MCF 10A (cell line): ENCODE measurements around the gene RERG. TPM values are rescaled to one million over a fixed set of nuclear protein-coding genes. Genes with fewer than 3 reads are reported as not detected.

Source experiments
- BruUV-seq: library from RNA; stranded (reverse); fragments of 400-500 nt; replicated peaks from 2 replicates; lab custom pipeline; 2021; lab: Mats Ljungman, UMichigan
- CTCF ChIA-PET: fragments of 300-600 bp; sonication (Branson Sonifier 250); formaldehyde crosslinking; extraction: SDS; loops from one replicate; lab custom pipeline; 2021; ENCODE audit warnings: antibody characterized with exemption, inconsistent platforms; lab: Yijun Ruan, JAX
- POLR2A ChIA-PET: fragments of 300-600, 350-650 bp; sonication (Branson Sonifier 250); formaldehyde crosslinking; extraction: SDS; loops from one replicate; lab custom pipeline; 2020; ENCODE audit warnings: antibody characterized with exemption, inconsistent platforms; lab: Yijun Ruan, JAX
- DNase-seq: peaks from one replicate; pipeline ENCODE4 v3.0.0-alpha.2; 2018; ENCODE audit not compliant: unreplicated experiment
- H3K27ac Mint-ChIP-seq: one replicate; pipeline ENCODE4 v1.8.0; 2022; ENCODE audit warnings: mild to moderate bottlenecking, low read depth, mixed read lengths; ENCODE audit not compliant: unreplicated experiment
- H3K27me3 Mint-ChIP-seq: one replicate; pipeline ENCODE4 v1.8.0; 2022; ENCODE audit warnings: mixed read lengths; ENCODE audit not compliant: insufficient read depth, unreplicated experiment
- H3K36me3 Mint-ChIP-seq: one replicate; pipeline ENCODE4 v1.8.0; 2022; ENCODE audit warnings: mild to moderate bottlenecking, moderate library complexity, mixed read lengths; ENCODE audit not compliant: insufficient read depth, unreplicated experiment
- H3K4me1 Mint-ChIP-seq: one replicate; pipeline ENCODE4 v1.8.0; 2022; ENCODE audit warnings: mixed read lengths; ENCODE audit not compliant: insufficient read depth, unreplicated experiment
- H3K4me3 Mint-ChIP-seq: one replicate; pipeline ENCODE4 v1.8.0; 2022; ENCODE audit warnings: mild to moderate bottlenecking, moderate library complexity, mixed read lengths; ENCODE audit not compliant: unreplicated experiment
- H3K9me3 Mint-ChIP-seq: one replicate; pipeline ENCODE4 v1.8.0; 2022; ENCODE audit warnings: mixed read lengths; ENCODE audit not compliant: unreplicated experiment
- intact Hi-C: fragments of 100-400 bp; cut with micrococcal nuclease; formaldehyde crosslinking; loops from 2 replicates; pipeline ENCODE4 v1.14.1; 2022
- total RNA-seq: library from RNA; stranded (reverse); gene quantifications from 2 replicates; pipeline ENCODE4 v1.2.3, GENCODE V29; 2022
- TF ChIP-seq, protein P1 (sequence below): fragments of 200-600 bp; IDR thresholded peaks from one replicate; pipeline ENCODE4 v1.8.0; 2022; ENCODE audit warnings: antibody characterized with exemption, mild to moderate bottlenecking; ENCODE audit not compliant: unreplicated experiment

Gene RERG
- total RNA-seq, 1 experiment from 2014 or later, result 16.5 TPM

DNA sequence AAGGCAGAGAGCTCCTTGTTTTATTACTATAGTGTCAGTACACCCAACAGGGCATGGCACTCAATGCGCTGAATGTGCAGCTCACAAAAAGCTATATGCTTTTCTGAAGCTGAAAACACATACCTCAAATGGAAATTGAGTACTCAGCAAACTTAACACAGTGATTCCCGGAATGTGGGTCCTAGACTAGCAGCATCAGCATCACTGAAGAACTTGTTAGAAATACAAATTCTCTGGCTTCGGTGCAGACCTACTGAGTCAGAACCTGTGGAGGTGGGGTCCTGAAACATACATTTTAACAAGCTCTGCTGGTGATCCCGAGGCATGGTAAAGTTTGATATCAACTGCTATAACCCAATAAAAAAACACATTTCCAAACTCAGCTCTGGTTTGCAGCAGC, 14.9 kb downstream of the RERG start:
- intact Hi-C loops, result no loop called here
- no peak for DNase-seq
- ChIA-PET CTCF (interaction anchor here (0.9 to 2.0 kb wide), 8 partner anchors 13 to 68 kb away, joined by 3 to 12 read pairs (median 4); partner anchors contain the start of gene RERG), POLR2A (interaction anchor here (0.7 to 1.1 kb wide), 3 partner anchors 10 to 41 kb away, joined by 3 to 4 read pairs (median 3); no protein-coding TSS in a partner anchor)
- Mint-ChIP-seq H3K27ac (no peak overlapping the region), H3K4me1 (peaks cover 30% of the 10 kb centered on the region), H3K9me3 (no peaks in the 10 kb centered on the region), H3K36me3 (peaks cover 13% of the 10 kb centered on the region), H3K4me3 (no peak overlapping the region), H3K27me3 (no peaks in the 10 kb centered on the region)
- TF ChIP-seq, protein P1, sequence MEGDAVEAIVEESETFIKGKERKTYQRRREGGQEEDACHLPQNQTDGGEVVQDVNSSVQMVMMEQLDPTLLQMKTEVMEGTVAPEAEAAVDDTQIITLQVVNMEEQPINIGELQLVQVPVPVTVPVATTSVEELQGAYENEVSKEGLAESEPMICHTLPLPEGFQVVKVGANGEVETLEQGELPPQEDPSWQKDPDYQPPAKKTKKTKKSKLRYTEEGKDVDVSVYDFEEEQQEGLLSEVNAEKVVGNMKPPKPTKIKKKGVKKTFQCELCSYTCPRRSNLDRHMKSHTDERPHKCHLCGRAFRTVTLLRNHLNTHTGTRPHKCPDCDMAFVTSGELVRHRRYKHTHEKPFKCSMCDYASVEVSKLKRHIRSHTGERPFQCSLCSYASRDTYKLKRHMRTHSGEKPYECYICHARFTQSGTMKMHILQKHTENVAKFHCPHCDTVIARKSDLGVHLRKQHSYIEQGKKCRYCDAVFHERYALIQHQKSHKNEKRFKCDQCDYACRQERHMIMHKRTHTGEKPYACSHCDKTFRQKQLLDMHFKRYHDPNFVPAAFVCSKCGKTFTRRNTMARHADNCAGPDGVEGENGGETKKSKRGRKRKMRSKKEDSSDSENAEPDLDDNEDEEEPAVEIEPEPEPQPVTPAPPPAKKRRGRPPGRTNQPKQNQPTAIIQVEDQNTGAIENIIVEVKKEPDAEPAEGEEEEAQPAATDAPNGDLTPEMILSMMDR, result no peak
- BruUV-seq, result no TSS peak

DNA sequence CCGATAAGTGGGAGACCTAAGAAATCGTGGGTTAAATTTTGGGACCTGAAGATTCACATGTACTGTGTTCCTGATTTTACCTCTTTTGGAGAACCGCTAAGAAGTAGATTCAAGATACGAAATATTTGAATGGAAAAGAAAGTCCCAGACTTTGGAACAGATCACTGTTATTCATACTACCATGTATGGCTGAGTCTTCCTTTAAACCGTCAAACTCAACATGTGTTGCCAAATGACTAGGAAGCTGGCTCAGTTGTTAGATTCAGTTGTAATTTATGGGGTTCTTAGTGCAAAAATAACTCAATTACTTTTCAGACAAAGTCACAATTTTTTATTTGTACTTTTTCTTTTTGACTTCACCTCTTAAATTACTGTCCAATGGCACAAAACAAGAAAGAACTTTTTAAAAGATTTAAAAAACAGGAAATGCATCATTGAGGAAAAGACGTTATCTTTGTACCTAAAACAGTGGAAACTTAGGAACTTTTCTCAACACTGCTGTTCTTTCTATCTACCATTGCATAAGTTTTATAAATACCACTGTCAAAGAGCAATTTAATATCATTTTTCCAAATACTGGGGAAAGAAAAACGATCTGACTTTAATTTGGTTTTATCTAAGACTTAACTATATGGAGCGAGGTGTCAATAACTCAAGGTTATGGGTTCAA, 15.7 kb downstream of the RERG start:
- DNase-seq, result peak; percentile 67
- Mint-ChIP-seq H3K4me1 (peaks cover 27% of the 10 kb centered on the region), H3K27ac (peak overlapping the region; percentile 80), H3K36me3 (peaks cover 13% of the 10 kb centered on the region), H3K4me3 (peak overlapping the region; percentile 19), H3K9me3 (no peaks in the 10 kb centered on the region), H3K27me3 (no peaks in the 10 kb centered on the region)
- TF ChIP-seq, protein P1, result no peak
- BruUV-seq, result no TSS peak
- ChIA-PET POLR2A (interaction anchor here (1.1 kb wide), 1 partner anchor 16 kb away, joined by 3 read pairs; no protein-coding TSS in a partner anchor), CTCF (interaction anchor here (0.7 to 2.0 kb wide), 10 partner anchors 13 to 68 kb away, joined by 3 to 12 read pairs (median 4); partner anchors contain the start of gene RERG)
- intact Hi-C loops, result no loop called here

DNA sequence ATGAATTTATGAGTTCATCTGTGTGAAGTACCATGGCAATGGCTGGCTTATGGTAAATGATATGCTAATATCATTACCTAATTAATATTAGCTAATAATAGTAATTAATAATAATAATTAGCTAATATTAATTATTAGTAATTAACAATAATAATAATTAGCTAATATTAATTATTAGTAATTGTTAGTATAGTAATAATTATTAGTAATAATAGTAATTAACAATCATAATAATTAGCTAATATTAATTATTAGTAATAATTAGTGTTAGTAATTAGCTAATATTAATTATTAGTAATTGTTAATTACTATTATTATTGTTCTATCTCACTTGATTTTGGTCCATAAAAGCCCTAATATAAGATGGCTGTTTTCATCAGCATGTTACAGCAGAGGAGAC, 19.8 kb downstream of the RERG start:
- no TSS peak for BruUV-seq
- CTCF ChIA-PET, result interaction anchor here (1.0 to 3.1 kb wide), 2 partner anchors 20 to 37 kb away, joined by 3 to 17 read pairs; partner anchors contain the start of gene RERG
- no peak for DNase-seq
- no peak overlapping the region for H3K27ac Mint-ChIP-seq
- H3K9me3 Mint-ChIP-seq, result no peaks in the 10 kb centered on the region
- H3K27me3 Mint-ChIP-seq, result no peaks in the 10 kb centered on the region
- H3K4me1 Mint-ChIP-seq, result peaks cover 15% of the 10 kb centered on the region
- peaks cover 16% of the 10 kb centered on the region for H3K36me3 Mint-ChIP-seq
- POLR2A ChIA-PET, result no interaction called here
- no peak overlapping the region for H3K4me3 Mint-ChIP-seq
- TF ChIP-seq, protein P1, result no peak
- intact Hi-C loops, result no loop called here

DNA sequence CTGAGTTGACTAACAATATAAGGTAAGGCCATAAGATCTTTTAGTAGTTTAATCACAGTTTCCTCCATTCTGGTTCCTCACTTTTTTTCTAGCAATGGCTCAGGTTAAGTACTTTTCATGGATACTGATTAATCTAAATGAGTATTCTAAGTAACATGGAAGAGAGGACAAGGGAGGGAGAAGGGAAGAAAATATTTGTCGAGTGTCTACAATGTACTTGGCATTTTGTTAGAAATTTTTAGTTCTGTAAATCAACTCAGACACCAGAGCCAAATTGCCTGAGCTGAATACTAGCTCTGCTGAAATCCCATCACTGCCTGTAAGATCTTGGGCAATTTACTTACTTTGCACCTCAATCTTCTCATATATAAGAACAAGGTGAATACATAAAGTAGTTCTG, 20.2 kb downstream of the RERG start:
- CTCF ChIA-PET, result interaction anchor here (1.0 to 3.1 kb wide), 2 partner anchors 20 to 37 kb away, joined by 3 to 17 read pairs; partner anchors contain the start of gene RERG

More for the DNA sequence above, 20.2 kb downstream of the RERG start:
- Mint-ChIP-seq H3K4me3 (no peak overlapping the region), H3K27me3 (no peaks in the 10 kb centered on the region), H3K36me3 (peaks cover 12% of the 10 kb centered on the region), H3K4me1 (peaks cover 19% of the 10 kb centered on the region), H3K9me3 (no peaks in the 10 kb centered on the region), H3K27ac (peak overlapping the region; percentile 57)
- TF ChIP-seq, protein P1, result no peak
- DNase-seq, result no peak
- intact Hi-C loops, result no loop called here
- no TSS peak for BruUV-seq
- POLR2A ChIA-PET, result no interaction called here
